Caki2 (cell line): Measurements from ENCODE around the gene ABCA7. TPM values are rescaled to one million over a fixed set of nuclear protein-coding genes. Genes with fewer than 3 reads are reported as not detected.

Source experiments
- DNase-seq: peaks from one replicate; pipeline ENCODE4 v3.0.0-alpha.2; 2015; ENCODE audit warnings: low read depth
- in situ Hi-C: cut with HindIII; loops from 2 replicates; pipeline ENCODE4 v1.10.0; 2016; ENCODE audit warnings: low sequenced_read_pairs, low pct_unique_long_range_greater_than_20kb, mixed read lengths
- total RNA-seq: library from RNA; depleted of rRNA; stranded (reverse); fragments of >200 nt; shearing (Covaris generic); gene quantifications from 2 replicates; pipeline ENCODE4 v1.2.3, GENCODE V29; 2014; ENCODE audit warnings: low replicate concordance

Gene ABCA7
- total RNA-seq, 1 experiment from 2014 or later, result 32.1 TPM

DNA sequence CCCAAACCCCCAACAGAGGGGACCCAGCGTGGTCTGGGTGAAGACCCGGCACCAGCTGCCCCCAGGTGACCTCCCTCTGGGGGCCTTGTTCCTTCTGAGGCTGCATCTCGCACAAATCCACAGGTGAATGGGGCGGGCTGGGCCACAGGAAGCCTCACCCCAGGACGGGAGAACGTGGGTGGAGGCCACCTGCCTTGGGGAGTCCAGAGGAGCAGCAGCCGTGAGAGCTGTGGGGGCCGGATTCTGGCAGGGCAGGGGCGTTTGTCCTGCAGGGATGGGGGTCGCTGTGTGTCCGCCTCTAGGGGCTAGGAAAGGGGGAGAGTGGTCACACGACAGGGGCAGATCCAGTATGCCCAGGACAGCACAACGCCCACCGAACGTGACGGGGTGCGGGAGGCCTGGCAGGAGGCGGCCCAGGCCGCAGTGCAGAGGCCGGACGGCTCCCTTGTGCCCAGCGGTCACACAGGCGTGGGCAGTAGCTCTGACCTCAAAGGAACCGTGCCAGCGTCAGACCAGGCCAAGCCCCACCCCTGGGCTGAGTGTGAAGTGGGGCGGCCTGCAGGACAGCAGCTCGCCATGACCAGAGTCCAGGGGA, 48.6 kb downstream of the ABCA7 start:
- DNase-seq, result no peak
- in situ Hi-C loops, result no loop called here

DNA sequence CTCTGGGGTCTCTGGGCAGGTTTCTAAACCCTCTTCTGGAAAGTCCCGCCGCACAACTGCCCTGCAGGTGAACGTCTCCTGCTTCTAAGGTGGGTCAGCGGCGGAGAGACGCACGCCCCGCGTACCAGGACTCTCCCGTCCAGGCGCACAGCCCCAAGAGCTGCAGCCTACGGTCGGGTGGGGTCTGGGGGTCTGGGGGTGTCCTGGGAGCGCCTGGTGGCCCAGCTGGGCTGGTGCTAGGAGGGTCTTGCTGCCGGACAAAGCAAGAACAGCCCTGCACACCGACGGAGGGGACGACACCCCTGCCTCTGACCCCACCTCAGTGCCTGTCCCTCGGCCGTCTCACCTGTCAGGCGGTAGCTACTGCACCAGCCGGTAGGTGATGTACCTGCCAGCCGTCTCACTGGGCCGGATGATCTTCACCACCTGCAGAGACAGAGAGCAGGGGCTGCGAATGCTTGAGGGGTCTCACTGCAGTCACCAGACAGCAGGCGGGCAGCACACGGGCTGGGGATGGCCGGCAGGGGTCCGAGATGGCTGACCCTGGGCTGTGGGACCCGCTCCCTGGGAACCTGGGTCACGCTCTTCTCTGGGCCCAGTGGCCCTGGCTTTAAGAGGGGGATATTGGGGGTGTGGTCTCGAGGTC, 49.3 kb downstream of the ABCA7 start:
- in situ Hi-C loops, result no loop called here
- no peak for DNase-seq

DNA sequence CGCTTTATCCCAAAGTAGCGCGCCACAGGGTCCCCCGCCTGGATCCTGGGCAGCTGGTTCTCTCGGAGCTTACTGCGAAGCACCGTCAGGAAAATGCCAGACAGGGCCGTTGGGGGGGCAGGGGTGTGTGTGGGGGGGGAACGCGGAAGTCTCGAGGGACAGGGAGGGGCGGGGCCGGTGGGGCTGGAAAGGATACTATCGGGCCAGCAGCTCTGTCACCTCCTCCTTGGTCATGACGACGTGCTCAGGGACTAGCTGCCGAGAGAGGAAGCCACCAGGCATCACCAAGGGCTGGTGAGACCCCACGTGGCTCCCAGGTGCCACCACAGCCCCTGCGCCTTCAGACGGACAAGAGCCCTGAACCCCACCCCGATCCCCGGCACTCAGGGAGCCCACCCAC, 50.0 kb downstream of the ABCA7 start:
- DNase-seq, result no peak
- in situ Hi-C loops, result no loop called here

DNA sequence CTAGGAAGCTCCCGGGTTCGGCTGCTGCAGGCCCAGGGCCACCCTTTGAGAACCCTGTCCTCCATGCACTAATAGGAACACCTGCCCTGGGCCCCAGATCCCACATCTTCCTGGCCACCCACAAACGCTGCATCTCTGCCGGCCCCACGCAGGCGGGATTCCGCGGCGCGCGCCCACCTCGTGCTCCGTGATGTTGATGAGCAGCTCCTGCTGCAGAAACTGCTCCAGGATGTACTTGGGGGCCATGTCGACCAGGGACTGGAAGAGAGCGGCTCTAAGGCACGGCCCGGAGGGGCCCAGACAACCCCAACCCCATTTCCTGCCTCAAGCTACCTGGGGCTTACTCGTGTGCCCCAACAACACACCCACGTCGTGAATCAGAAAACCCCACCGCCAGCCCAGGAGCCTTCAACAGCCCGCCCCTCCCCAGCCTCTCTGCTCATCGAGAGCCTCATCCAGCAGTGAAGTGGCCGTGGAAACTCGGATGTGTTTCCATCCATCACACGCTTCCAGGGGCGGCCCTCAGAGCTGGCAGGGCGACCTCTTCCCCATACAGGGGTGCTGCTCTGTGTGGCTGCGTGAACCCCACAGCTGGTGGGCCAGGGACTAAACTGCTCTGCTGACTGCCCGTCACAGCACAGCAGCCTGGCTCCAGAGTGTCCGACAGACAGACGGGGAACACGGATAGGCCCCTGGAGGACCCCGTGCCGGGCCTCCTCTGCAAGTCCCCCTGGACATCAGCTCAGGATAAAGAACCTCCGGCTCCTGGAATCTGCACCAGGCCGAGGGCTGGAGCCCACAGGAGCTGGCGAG, 51.0 kb downstream of the ABCA7 start:
- in situ Hi-C loops, result no loop called here
- DNase-seq, result no peak

DNA sequence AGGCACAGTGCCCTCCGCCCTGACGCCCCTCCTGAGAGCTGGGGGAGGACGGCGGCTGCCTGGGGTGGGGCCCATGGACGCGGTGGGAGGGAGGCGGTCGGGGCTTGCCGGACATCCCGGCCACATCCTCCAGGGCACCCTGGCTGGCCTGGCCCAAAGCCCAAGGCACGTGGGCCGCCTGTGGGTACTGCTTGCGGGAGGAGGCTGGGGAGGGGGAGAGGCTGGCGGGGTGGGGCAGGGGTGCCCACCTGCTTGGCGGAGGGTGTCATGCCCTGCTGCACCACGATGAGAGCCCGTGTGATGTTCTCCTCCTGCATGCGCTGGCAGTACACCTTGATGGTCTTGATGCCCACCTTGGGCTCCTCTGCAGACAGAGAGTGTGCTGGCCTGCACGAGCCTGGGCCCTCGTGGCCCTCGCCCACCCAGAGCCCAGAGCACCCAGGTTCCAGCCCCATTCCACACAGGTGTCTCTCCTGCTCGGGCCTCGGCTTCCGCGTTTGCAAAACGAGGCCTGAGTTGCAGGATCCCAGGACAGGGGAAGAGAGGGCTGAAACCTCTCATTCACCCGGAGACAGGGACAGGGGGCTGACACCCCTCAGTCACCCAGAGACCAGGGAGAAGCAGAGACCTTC, 51.8 kb downstream of the ABCA7 start:
- in situ Hi-C loops, result no loop called here
- DNase-seq, result no peak

DNA sequence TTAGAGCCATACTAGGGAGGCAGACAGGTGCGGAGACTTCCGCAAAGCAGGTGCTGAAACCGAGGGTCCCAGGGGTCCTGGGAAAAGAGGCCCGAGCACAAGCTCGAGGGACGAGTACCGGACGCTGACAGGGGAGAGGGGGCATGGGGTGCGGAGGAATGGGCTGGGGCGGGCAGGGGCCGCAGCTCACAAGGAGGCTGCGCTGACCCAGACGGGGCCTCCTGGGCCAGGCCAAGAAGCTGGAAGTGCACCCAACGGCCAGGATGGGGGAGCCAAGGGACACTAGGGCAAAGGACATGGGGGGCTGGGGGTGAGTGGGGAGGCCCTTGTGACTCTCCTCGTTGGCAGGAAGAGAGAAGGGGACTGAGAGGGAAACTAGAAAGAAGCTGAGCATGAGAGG, 53.4 kb downstream of the ABCA7 start:
- in situ Hi-C loops, result no loop called here
- no peak for DNase-seq

DNA sequence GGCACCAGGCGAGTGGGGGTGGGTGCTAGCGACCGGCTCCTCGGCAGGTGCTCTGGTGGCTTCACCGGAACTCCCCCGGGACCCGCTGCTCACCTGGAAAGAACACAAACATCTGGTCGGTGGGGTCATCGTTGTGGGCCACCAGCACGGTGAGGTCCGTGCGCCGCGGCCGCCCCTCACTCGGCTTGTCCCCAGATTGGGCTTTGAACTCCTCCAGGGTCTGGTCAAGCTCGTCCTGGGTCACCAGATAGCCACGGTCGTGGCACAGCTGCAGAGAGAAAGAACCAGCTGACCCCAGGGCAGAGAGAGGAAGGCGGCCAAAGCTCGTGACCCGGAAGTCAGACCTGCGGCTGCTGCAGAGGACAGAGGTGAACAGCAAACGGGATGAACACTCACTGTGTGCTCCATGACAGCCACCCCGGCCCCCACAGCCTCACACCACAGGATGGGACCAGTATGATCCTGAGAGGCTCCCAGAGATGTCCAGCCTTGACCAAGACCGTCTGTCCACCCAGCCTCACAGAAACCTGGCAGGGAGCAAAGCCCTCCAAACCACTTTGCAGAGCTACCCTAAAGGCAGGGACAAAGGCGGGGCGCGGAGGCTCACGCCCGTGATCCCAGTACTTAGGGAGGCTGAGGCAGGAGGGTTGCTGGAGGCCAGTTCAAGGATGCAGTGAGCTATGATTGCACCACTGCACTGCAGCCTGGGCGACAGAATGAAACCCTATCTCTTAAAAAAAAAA, 54.1 kb downstream of the ABCA7 start:
- DNase-seq, result no peak
- in situ Hi-C loops, result no loop called here

DNA sequence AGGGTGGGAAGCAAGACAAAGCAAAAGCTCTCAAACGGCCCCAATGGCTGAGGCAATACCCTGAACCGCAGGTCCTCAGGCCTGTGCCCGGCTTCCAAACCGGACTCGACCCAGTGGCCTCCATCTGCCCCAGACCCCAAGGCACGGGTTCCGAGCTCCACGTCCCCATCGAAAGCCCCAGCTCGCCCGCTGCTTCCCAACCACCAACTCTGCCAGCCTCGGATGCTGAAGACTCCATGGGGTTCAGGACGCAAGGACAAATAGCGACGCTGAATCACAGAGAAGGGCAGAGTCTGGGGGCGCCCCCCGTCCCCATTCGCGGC, 54.7 kb downstream of the ABCA7 start:
- DNase-seq, result no peak
- in situ Hi-C loops, result no loop called here

DNA sequence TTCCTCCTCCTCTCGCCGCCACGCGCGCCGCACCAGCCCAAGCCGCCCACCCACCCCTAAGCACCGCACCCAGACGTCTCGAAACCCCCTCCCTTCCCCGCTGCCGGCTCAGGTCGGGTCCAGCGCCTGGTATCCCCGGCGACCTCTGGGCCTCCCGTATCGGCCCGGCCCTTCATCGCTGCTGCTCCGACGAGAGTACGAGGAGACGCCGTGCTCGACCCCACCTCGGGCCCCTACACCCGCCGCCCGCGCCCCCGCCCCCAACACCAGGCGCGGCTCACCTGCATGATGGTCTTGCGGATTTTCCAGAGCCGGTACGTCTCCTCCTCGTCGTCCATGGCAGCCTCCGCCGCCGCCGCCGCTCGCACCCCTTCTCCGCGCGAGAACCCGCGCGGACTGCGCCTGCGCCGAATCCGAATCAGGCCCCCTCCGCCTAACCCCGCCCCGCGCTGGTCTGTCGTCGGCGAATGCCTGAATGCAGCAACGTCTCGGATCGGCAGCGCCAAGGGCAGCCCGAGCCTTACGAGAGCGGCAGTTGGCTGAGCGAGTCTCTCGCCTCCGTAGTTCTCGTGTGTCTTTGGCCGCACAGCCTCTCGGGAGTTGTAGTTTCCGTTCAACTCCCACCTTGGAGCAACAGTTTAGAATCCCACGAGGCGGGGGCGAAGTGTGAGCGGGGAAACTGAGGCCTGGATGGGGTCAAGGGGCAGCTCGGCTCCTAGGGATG, 55.2 kb downstream of the ABCA7 start, which contains the start of gene POLR2E:
Gene POLR2E, minus strand, starts transcription at position 398 of the 724 bp plus-strand sequence. Its CDS starts 60 bp downstream, at position 338.
- in situ Hi-C loops, result no loop called here
- peak; percentile 88 for DNase-seq

DNA sequence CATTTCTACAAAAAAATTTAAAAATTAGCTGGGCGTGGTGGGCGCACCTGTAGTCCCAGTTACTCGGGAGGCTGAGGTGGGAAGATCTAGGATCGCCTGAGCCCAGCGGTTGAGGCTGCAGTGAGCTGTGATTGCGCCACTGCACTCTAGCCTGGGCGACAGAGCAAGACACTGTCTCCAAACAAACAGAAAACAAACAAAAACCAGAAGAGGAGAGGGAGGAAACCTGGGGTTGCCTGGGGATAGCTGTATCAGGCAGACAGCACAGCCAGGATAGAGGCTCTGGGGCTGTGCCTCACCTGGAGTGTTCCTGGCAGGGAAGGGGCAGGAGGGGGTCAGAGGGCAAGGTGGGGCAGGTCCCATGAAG, 57.9 kb downstream of the ABCA7 start:
- in situ Hi-C loops, result no loop called here
- no peak for DNase-seq

DNA sequence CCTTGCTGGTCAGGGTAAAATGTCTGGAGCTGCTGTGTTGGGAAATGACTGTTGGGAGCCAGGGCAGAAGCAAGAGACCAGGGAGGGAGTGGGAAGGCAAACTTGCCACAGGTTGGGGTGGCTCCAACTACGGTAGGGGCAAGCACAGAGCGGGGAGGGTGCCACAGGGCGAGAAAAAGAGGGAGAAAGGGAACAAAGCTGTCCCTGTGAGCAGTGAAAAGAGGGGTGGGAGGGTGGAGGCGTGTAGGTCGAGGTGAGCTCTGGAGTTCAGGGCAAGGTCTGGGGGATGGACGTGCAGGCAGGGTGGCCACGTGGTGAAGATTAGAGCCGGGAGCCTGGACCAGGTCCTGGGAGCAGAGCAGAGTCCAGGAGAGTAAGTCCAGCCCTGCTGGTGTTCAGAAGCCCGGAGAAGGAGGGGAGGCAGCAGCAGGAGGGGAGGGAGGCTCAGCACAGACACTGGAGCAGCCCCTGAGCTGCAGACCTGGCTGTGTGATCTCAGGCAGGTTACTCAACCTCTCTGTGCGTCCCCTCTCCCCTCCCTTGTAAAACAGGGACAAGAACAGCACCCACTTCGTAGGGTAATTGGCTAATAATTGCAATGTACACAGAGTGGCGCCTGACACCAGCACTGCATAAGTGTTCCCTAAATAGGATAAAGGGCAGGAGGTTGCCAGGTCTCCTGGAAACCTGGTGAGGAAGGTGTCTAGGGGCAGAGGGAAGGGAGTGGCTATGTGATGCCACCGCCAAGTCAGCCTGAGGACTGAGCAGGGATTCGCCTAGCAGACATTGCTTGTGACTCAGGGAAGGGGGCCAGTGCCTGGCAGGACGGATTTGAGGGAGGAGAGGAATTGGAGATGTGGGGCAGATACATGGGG, 58.5 kb downstream of the ABCA7 start:
- in situ Hi-C loops, result no loop called here
- peak; percentile 73 for DNase-seq

DNA sequence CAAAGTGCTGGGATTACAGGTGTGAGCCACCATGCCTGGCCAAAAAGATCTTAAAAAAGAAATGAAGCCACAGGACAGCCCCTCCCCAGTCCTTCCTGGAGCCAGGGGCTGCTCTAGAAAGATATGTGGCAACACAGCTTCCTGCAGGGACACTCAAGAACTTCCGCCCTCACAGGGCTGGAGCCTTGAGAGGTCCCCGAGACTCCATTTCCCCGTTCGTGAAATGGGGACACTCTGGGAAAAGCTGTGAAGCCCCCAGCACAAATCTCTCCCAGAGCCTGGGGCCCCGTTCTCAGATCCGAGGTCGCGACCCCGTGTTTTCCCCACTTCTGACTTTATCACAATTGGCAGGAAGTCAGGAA, 61.4 kb downstream of the ABCA7 start:
- in situ Hi-C loops, result no loop called here
- no peak for DNase-seq

DNA sequence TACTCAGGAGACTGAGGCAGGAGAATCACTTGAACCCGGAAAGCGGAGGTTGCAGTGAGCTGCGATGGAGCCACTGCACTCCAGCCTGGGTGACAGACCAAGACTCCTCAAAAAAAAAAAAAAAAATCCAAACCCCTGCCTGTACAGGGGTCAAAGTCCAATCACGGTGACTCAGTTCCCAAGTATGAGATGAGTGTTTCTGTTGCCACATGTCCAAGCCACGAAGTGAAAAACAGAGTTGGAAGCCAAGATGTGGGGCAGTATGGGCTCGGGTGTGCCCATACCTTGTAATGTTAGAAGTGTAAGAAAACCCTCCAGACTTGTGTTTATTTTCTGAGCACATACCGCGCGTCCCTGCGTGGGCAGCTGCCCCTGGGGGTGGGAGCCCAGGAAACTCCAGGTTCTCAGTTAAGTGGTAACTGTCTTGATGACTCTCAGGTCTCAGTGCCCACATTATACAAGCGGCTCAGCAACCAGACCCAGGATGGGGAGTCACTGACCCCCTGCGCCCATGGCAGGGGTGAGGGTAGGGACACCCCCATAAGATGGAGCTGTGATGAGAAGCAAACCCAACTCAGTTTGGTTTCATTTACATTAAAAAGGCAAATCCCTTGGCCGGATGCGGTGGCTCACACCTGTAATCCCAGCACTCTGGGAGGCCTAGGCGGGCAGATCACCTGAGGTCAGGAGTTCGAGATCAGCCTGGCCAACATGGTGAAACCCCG, 62.7 kb downstream of the ABCA7 start:
- in situ Hi-C loops, result no loop called here
- peak; percentile 94 for DNase-seq

DNA sequence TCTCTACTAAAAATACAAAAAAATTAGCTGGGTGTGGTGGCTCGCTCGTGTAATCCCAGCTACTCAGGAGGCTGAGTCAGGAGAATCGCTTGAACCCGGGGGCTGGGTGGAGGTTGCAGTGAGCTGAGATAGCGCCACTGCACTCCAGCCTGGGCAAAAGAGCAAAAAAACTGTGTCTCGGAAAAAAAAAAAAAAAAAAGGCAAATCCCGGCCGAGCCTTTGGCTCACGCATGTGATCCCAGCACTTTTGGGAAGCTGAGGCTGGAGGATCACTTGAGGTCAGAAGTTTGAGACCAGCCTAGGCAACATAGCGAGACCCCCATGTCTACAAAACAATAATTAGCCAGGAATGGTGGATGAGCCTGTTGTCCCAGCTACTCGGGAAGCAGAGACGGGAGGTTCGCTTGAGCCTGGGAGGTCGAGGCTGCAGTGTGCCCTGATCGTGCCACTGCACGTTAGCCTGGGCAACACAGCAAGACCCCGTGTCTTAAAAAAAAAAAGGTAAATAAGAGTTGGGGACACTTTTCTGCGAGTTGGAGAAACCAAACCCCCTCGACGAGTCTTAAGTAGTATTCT, 63.3 kb downstream of the ABCA7 start:
- no peak for DNase-seq
- in situ Hi-C loops, result no loop called here

DNA sequence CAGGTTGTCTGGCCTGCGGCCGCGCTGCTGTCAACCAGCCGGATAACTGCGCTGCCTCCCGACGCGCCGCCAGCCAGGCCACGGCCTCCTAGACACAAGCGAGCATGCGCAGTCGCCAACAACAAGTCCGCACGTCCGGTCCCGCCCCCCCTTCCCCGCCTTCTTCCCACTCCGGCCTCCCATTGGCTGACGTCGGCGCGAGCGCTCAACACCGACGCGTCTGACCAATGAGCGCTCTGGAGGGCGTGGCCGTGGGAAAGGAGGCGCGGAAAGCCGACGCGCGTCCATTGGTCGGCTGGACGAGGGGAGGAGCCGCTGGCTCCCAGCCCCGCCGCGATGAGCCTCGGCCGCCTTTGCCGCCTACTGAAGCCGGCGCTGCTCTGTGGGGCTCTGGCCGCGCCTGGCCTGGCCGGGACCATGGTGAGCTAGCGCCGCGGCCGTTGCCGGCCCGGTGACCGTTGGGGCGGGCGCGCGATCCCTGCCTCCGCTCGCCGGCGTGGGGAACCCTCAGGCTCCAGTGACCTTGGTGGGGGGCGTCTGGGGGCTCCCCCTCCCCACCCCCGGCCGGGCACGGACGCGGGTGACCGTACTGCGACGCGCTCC, 63.9 kb downstream of the ABCA7 start, which contains the start of gene GPX4:
Gene GPX4, plus strand, starts transcription at position 287 of the 603 bp plus-strand sequence. Its CDS starts 50 bp downstream, at position 337.
- DNase-seq, result peak; percentile 97
- in situ Hi-C loops, result no loop called here
